Sigmoid colon (tissue), 4 donors: ENCODE data around the gene CABLES2.

Source experiments
- CTCF ChIP-seq, 4 experiments: fragments of 450-650 bp in 3 of 4; fragments of 200-600 bp in 1 of 4; IDR thresholded peaks; one replicate each; pipeline ENCODE4 v1.5.1; 2016 to 2019; ENCODE audit warnings: antibody characterized with exemption in 4 of 4, mild to moderate bottlenecking in 3 of 4, moderate library complexity in 2 of 4
- EP300 ChIP-seq, 4 donors: sonication (generic); formaldehyde crosslinking; IDR thresholded peaks; one replicate each; pipeline ENCODE4 v1.6.1; 2017; ENCODE audit warnings: antibody characterized with exemption in 4 of 4
- POLR2A ChIP-seq, 2 donors: fragments of 450-650 bp; IDR thresholded peaks; one replicate each; pipeline ENCODE4 v1.6.1; 2016; ENCODE audit warnings: antibody characterized with exemption in 2 of 2, mild to moderate bottlenecking in 2 of 2, moderate library complexity in 2 of 2
- POLR2AphosphoS5 ChIP-seq, 4 donors: sonication (generic); formaldehyde crosslinking; IDR thresholded peaks; one replicate each; pipeline ENCODE4 v1.6.1; 2017; ENCODE audit warnings: antibody characterized with exemption in 4 of 4

GRCh38 chr20:62344092-62344491 is 63.0 kb downstream of the CABLES2 start:
- TF ChIP-seq CTCF (IDR thresholded peaks at IDR 0.05) (no peak), EP300 (IDR thresholded peaks at IDR 0.05) (no peak), POLR2AphosphoS5 (IDR thresholded peaks at IDR 0.05) (peak in 1 of 4 donors; percentile 10), POLR2A (IDR thresholded peaks at IDR 0.05) (no peak)
